Colonic mucosa (tissue), 4 donors: ENCODE data around the gene DGCR6L. TPM values are rescaled to one million over a fixed set of nuclear protein-coding genes. Genes with fewer than 3 reads are reported as not detected.

ENCODE experiments used
- DNase-seq: peaks from one replicate; pipeline ENCODE4 v3.0.0-alpha.2; 2020
- H3K27ac ChIP-seq: fragments of 200-600 bp; one replicate; pipeline ENCODE4 v1.8.0; 2021
- H3K27me3 ChIP-seq: fragments of 200-600 bp; one replicate; pipeline ENCODE4 v1.8.0; 2021
- H3K36me3 ChIP-seq: fragments of 200-600 bp; one replicate; pipeline ENCODE4 v1.8.0; 2021
- H3K4me1 ChIP-seq: fragments of 200-600 bp; one replicate; pipeline ENCODE4 v1.8.0; 2021; ENCODE audit warnings: mild to moderate bottlenecking
- H3K4me3 ChIP-seq: fragments of 200-600 bp; one replicate; pipeline ENCODE4 v1.8.0; 2021
- H3K9ac ChIP-seq, 2 donors: one replicate each; pipeline ENCODE4 v1.7.0; 2013; ENCODE audit warnings: control low read depth in 2 of 2, low read depth in 2 of 2, low read length in 2 of 2
- H3K9me3 ChIP-seq: fragments of 200-600 bp; one replicate; pipeline ENCODE4 v1.8.0; 2021
- intact Hi-C: fragments of 100-400 bp; cut with DNase I; formaldehyde crosslinking; loops from one replicate; pipeline ENCODE4 v1.14.1; 2022
- total RNA-seq, 2 donors: library from RNA; stranded (reverse); fragmentation: NEBNext Ultra II Directional in 1 of 2; extraction: Animal tissue kit (Norgen Biotek cat#: 25700) in 1 of 2; gene quantifications; one replicate each; pipeline ENCODE4 v1.2.1, GENCODE V29; 2021
- TF ChIP-seq, protein P1 (sequence below): fragments of 200-600 bp; IDR thresholded peaks from one replicate; pipeline ENCODE4 v1.8.0; 2022; ENCODE audit warnings: antibody characterized with exemption, mild to moderate bottlenecking
- donor health status: healthy.
- donor health status: DM: no; HTN: no; CAD: no.
- donor health status: DM: no; HTN: no; CAD: no.

Gene DGCR6L
- total RNA-seq, 2 donors from 2014 or later = 27.0 to 35.6 TPM

DNA sequence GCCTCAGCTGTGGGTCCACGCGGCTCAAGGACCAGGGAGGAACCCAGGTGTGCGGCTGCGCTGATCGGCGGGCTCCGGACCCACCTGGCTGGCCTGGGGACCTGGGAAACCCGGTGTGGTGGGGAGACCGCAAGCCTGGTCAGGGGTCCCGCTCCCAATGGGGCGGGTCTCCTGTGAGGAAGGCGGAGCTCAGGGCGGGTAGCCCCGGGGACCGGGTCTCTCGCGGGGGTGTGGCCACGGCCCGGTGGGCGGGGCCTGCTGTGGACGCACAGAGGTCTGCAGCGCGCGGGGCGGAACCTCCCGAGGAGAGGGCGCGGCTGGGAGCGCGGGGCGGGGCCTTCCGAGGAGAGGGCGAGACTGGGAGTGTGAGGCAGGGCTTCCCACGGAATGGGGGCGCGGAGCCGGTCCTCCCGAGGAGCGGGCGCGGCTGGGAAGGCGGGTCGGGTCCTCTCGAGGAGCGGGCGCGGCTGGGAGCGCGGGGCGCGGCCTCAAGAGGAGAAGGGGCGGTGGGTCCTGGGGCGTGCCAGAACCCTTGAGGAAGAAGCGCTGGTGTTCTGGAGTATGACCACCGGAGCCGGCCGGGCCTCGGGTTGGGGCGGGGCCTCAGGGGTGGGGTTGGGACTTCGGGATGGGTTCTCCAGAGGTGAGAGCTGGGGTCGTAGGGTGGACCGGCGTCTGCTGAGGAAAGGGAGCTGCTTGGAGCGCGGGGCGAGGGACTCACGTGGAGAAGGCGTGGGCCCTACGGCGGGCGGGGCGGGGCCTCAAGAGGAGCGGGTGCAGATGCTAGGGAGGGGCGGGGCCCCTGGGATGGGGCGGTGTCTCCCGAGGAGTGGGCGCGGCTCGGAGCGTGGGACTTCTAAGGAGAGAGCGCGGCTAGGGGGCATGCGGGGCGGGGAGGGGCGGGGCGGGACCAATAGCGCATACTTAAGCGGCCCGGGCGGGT lies 20.8 kb downstream of the DGCR6L start:
- peak overlapping the region; percentile 52 for H3K4me3 ChIP-seq
- no peaks in the 10 kb centered on the region for H3K36me3 ChIP-seq
- H3K4me1 ChIP-seq = peaks cover 4% of the 10 kb centered on the region
- intact Hi-C loops = no loop called here
- H3K27ac ChIP-seq = no peak overlapping the region
- H3K9me3 ChIP-seq = no peaks in the 10 kb centered on the region
- DNase-seq = peak; percentile 91
- TF ChIP-seq, protein P1, sequence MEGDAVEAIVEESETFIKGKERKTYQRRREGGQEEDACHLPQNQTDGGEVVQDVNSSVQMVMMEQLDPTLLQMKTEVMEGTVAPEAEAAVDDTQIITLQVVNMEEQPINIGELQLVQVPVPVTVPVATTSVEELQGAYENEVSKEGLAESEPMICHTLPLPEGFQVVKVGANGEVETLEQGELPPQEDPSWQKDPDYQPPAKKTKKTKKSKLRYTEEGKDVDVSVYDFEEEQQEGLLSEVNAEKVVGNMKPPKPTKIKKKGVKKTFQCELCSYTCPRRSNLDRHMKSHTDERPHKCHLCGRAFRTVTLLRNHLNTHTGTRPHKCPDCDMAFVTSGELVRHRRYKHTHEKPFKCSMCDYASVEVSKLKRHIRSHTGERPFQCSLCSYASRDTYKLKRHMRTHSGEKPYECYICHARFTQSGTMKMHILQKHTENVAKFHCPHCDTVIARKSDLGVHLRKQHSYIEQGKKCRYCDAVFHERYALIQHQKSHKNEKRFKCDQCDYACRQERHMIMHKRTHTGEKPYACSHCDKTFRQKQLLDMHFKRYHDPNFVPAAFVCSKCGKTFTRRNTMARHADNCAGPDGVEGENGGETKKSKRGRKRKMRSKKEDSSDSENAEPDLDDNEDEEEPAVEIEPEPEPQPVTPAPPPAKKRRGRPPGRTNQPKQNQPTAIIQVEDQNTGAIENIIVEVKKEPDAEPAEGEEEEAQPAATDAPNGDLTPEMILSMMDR = no peak
- peaks cover 9% of the 10 kb centered on the region for H3K27me3 ChIP-seq
- peak overlapping the region in 1 of 2 donors; percentile 24 for H3K9ac ChIP-seq

DNA sequence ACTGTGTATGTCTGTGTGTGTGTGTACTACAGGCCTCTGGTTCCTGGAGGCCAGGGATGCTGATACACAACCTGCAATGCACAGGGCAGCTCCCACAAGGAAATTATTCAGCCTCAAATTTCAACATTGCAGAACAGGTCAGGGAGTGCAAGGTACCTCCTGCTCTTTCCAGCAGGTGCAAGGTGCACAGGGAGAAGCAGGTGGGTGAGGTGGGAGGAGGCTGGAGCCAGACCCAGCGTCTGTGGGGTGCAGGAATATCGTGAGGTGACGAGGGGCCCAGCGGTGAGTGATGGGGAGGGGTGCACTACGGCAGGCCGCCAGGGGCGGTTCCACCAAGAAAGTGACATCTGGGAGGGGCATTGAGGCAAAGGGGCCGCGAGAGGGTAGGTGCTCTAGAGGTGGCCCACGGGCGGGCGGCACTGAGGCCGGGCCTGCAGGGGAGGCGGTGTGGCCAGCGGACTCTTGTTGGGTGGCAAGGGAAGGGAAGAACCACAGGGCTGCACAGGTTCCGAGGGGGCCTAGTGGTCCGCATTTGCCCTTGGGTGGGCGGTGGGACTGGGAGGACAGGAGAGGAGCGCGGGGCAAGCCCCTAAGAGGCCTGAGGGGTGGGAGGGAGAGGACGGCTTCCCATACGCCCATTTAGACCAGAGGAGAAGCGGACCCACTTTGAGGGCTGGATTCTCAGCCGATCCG lies 21.6 kb downstream of the DGCR6L start:
- no peaks in the 10 kb centered on the region for H3K36me3 ChIP-seq
- DNase-seq = no peak
- H3K9me3 ChIP-seq = no peaks in the 10 kb centered on the region
- TF ChIP-seq, protein P1 = no peak
- H3K4me3 ChIP-seq = peak overlapping the region; percentile 52
- no peak overlapping the region for H3K27ac ChIP-seq
- H3K4me1 ChIP-seq = peaks cover 4% of the 10 kb centered on the region
- intact Hi-C loops = no loop called here
- peak overlapping the region in 1 of 2 donors; percentile 24 for H3K9ac ChIP-seq
- H3K27me3 ChIP-seq = peaks cover 9% of the 10 kb centered on the region

DNA sequence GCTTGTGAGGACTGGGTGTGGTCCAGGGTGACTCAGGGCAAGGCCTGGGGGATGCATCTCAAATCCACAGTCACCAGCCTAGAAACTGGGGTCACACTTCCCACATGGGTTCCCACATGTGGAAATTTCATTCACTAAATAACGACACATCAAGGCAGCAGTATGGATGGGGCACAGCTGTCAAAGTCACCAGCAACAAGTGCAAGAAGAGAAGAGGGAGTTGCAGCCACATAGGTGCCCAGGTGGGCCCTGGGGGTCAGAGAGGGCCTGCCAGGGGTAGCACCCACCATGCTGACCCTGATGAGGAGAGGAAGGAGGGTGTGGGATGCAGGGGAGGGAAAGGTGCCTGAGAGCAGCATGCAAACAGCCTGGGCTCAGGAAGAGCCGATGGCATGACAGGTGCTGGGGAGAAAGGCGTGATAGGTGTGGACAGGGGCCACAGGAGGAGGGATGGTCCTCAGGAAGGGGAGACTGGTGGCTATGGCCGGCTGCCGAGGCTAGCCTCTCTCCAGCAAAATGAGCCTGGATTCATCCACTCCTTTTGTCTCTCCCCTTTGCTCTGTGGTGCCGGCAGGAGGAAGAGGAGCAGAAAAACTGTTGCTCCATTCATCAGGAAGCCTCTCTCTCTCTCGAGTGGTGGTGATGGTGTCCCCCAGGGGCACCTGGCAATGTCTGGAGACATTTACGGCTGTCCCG lies 22.3 kb downstream of the DGCR6L start:
- H3K9me3 ChIP-seq = no peaks in the 10 kb centered on the region
- H3K4me1 ChIP-seq = peaks cover 4% of the 10 kb centered on the region
- H3K27ac ChIP-seq = no peak overlapping the region
- no peak overlapping the region for H3K9ac ChIP-seq
- H3K36me3 ChIP-seq = no peaks in the 10 kb centered on the region
- peaks cover 9% of the 10 kb centered on the region for H3K27me3 ChIP-seq
- no peak overlapping the region for H3K4me3 ChIP-seq
- intact Hi-C loops = no loop called here
- TF ChIP-seq, protein P1 = no peak
- no peak for DNase-seq

DNA sequence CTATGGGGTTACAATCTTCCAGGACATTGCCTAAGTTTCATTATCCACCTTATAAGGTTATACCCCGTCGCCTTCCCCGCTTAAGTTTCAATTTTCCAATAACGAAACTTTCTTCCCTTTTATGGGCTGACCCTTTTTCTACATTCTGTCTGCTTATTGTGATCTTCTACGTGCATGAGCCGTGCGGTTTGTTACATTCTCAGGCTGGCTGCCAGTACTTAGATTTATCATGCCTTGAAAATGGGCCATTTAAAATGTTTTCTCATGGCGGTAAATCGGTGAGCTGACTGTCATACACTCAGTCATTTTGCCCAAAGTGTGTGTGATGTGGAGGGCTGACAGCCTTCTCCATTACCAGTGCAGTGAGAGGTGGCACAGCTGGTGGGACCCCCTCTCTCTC lies 23.3 kb downstream of the DGCR6L start:
- peaks cover 4% of the 10 kb centered on the region for H3K4me1 ChIP-seq

More for the DNA sequence above, 23.3 kb downstream of the DGCR6L start:
- DNase-seq = no peak
- H3K9ac ChIP-seq = no peak overlapping the region
- no peaks in the 10 kb centered on the region for H3K36me3 ChIP-seq
- TF ChIP-seq, protein P1 = no peak
- H3K27ac ChIP-seq = no peak overlapping the region
- H3K27me3 ChIP-seq = peaks cover 6% of the 10 kb centered on the region
- no peaks in the 10 kb centered on the region for H3K9me3 ChIP-seq
- H3K4me3 ChIP-seq = no peak overlapping the region
- intact Hi-C loops = no loop called here
